DOHH2 (cell line): Measurements from ENCODE around the gene POLR3GL.
A peak's percentile ranks its signal among the peaks of the same experiment; 100 is the strongest.

Experiments
- H3F3A ChIP-seq: fragments of 200-600 bp; sonication (generic), shearing (Covaris generic); 2 replicates; pipeline ENCODE4 v1.6.0; 2016; ENCODE audit warnings: antibody characterized with exemption, mild to moderate bottlenecking; ENCODE audit not compliant: control insufficient read depth, insufficient read depth
- H3K27ac ChIP-seq: fragments of 200-600 bp; sonication (generic); 2 replicates; pipeline ENCODE4 v1.5.1; 2014; ENCODE audit warnings: low read depth, mild to moderate bottlenecking, low read length, moderate library complexity
- H3K27me3 ChIP-seq: fragments of 200-600 bp; sonication (generic); 2 replicates; pipeline ENCODE4 v1.6.1; 2014; ENCODE audit warnings: mild to moderate bottlenecking, low read length, mixed read lengths; ENCODE audit not compliant: control insufficient read depth
- H3K36me3 ChIP-seq: fragments of 200-600 bp; sonication (generic); 2 replicates; pipeline ENCODE4 v1.6.1; 2014; ENCODE audit warnings: mild to moderate bottlenecking, low read length, moderate library complexity, mixed read lengths; ENCODE audit not compliant: control insufficient read depth
- H3K4me1 ChIP-seq: fragments of 200-600 bp; sonication (generic); 2 replicates; pipeline ENCODE4 v1.6.1; 2014; ENCODE audit warnings: mild to moderate bottlenecking, low read length, mixed read lengths; ENCODE audit not compliant: control insufficient read depth
- H3K4me2 ChIP-seq: fragments of 200-600 bp; sonication (generic); 2 replicates; pipeline ENCODE4 v1.6.0; 2014; ENCODE audit warnings: mild to moderate bottlenecking, low read length, moderate library complexity
- H3K4me3 ChIP-seq: fragments of 200-600 bp; sonication (generic); 2 replicates; pipeline ENCODE4 v1.5.1; 2014; ENCODE audit warnings: mild to moderate bottlenecking, low read length, mixed read lengths
- H3K79me2 ChIP-seq: fragments of 200-600 bp; sonication (generic); 2 replicates; pipeline ENCODE4 v1.6.1; 2014; ENCODE audit warnings: mild to moderate bottlenecking, low read length, mixed read lengths; ENCODE audit not compliant: control insufficient read depth
- H3K9me2 ChIP-seq: fragments of 200-600 bp; sonication (generic); replicated peaks from 2 replicates; pipeline ENCODE4 v1.6.1; 2014; ENCODE audit warnings: mild to moderate bottlenecking, low read length, mixed read lengths; ENCODE audit not compliant: control insufficient read depth
- H3K9me3 ChIP-seq: fragments of 200-600 bp; sonication (generic); 2 replicates; pipeline ENCODE4 v1.6.1; 2014; ENCODE audit warnings: antibody characterized with exemption, low read length, mixed read lengths; ENCODE audit not compliant: control insufficient read depth, insufficient read depth
- H4K20me1 ChIP-seq: fragments of 200-600 bp; sonication (generic); 2 replicates; pipeline ENCODE4 v1.6.0; 2014; ENCODE audit warnings: low read depth, mild to moderate bottlenecking, antibody characterized with exemption, low read length, moderate library complexity; ENCODE audit not compliant: control insufficient read depth, insufficient read depth
- EZH2phosphoT487 ChIP-seq: fragments of 200-600 bp; sonication (generic); IDR thresholded peaks from 2 replicates; pipeline ENCODE4 v1.6.1; 2017; ENCODE audit warnings: borderline replicate concordance, mild to moderate bottlenecking, antibody characterized with exemption, low read length, moderate library complexity, mixed read lengths
- TF ChIP-seq, protein P1 (sequence below): fragments of 200-600 bp; sonication (generic); IDR thresholded peaks from one replicate; pipeline ENCODE4 v1.5.1; 2014; ENCODE audit warnings: antibody characterized with exemption, mild to moderate bottlenecking, low read depth, low read length; ENCODE audit not compliant: poor library complexity, severe bottlenecking

The POLR3GL gene

DNA sequence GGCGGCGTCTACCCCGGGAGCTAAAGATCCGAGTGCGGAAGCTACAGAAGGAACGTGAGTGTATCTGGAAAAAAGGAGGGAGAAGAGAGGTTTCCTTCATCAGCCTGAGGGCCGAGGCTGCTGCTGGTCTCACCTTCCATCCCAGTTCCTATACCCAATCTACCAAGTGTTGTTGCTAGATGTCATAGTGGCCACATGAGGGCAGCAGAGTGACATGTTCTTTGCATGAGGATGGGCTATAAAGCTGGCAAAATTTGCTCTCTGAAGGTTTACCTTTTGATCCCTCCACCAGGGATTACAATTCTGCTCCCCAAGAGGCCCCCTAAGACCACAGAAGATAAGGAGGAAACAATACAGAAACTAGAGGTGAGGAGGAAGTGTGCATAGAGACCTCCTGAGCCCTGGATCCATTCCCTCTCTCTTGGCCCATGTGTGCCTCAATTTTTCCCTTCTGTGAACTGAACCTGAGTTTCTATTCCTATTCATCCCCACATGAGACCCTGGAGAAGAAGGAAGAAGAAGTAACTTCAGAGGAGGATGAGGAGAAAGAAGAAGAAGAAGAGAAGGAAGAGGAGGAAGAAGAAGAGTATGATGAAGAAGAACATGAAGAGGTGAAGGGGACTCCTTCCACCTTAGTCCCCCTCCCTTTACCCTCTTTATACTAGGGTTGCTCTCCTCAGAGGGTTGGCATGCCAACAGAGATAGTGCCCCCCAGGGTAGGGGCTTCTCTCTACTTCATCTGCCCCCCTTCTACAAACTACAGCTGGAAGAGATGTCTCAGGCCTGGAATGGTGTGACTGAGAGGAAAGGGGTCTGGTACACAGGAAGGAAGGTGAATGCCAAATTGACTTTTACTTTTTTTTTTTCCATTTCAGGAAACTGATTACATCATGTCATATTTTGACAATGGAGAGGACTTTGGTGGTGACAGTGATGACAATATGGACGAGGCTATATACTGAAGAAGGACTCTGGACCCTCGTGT is 13.3 kb downstream of the POLR3GL start:
- peak overlapping the region; percentile 93 for H3K27ac ChIP-seq
- H4K20me1 ChIP-seq = no peaks in the 10 kb centered on the region
- TF ChIP-seq, protein P1, sequence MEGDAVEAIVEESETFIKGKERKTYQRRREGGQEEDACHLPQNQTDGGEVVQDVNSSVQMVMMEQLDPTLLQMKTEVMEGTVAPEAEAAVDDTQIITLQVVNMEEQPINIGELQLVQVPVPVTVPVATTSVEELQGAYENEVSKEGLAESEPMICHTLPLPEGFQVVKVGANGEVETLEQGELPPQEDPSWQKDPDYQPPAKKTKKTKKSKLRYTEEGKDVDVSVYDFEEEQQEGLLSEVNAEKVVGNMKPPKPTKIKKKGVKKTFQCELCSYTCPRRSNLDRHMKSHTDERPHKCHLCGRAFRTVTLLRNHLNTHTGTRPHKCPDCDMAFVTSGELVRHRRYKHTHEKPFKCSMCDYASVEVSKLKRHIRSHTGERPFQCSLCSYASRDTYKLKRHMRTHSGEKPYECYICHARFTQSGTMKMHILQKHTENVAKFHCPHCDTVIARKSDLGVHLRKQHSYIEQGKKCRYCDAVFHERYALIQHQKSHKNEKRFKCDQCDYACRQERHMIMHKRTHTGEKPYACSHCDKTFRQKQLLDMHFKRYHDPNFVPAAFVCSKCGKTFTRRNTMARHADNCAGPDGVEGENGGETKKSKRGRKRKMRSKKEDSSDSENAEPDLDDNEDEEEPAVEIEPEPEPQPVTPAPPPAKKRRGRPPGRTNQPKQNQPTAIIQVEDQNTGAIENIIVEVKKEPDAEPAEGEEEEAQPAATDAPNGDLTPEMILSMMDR = peak; percentile 88
- no peak for TF ChIP-seq EZH2phosphoT487
- H3K27me3 ChIP-seq = no peaks in the 10 kb centered on the region
- H3K36me3 ChIP-seq = peaks cover 19% of the 10 kb centered on the region
- peak overlapping the region; percentile 79 for H3K4me2 ChIP-seq
- no peaks in the 10 kb centered on the region for H3K79me2 ChIP-seq
- peak overlapping the region; percentile 65 for H3K4me3 ChIP-seq
- H3K9me2 ChIP-seq = no peaks in the 10 kb centered on the region
- H3K4me1 ChIP-seq = peaks cover 58% of the 10 kb centered on the region
- H3K9me3 ChIP-seq = no peaks in the 10 kb centered on the region
- H3F3A ChIP-seq = peaks cover 26% of the 10 kb centered on the region

DNA sequence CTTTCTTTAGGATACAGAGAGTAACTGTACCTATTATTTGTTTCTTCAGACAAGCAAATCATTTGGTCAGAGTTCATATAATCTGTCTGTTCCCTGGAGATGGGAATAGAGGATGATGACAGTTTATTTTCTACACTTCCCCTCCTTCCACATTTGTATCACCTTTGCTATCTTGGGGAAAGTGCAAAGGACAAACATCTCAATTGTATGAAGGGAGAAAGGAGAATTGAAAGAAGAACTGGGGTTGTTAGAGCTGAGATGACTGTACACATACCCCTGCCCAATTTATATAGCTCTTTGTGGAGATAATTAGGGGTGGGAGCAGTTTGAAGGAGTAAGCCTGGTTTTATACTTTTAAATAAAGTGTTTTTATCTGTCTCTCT is 14.0 kb downstream of the POLR3GL start:
- Histone ChIP-seq H3K4me1 (peaks cover 65% of the 10 kb centered on the region), H3K9me2 (no peaks in the 10 kb centered on the region), H4K20me1 (no peaks in the 10 kb centered on the region), H3K4me3 (peak overlapping the region; percentile 65), H3K36me3 (peaks cover 19% of the 10 kb centered on the region), H3K9me3 (no peaks in the 10 kb centered on the region), H3K27ac (peak overlapping the region; percentile 93), H3F3A (peaks cover 26% of the 10 kb centered on the region), H3K4me2 (peak overlapping the region; percentile 79), H3K27me3 (no peaks in the 10 kb centered on the region), H3K79me2 (no peaks in the 10 kb centered on the region)
- TF ChIP-seq EZH2phosphoT487 = no peak
- TF ChIP-seq, protein P1 = no peak

DNA sequence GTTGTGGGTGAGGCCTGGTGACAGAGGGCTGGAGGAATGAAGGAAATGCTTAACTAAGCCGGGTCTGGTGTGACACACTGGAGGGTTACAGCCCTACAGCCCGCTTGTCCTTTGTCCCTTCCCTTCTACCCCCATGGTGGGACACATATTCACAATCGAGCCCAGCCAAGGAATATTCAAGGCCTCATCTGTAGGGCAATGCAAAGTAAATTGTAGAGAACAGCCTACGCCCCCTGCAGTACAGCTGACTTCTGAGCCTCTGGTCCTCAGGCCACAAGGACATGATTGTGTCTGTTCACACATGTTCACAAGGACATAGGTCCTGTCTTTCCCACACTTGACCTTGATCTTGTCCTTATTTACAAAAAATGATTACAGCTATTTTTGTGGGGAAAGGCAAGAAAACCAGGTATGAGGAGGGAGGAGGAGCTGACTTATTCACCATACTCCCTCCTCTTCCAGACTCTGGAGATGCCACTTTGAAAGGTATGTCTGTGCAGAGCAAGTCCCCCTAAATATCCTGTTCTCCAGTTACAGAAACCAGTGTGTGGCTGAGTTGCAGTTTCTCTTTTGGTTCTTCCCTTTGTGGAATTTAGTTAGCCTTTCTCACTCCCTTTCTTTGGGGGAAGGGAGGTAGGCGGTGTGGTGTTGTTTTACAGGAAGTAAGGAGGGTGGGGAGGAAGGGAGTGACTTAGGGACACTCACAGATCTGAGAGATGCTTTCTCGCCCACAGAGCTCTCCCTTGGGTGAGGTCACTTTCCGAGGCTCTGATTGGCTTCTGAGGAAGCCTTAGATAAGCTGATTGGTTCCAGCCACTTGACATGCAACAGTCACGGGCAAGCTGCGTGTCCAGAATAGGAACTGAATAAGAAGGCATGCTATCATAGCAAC is 14.6 kb downstream of the POLR3GL start:
- H3K9me2 ChIP-seq = no peaks in the 10 kb centered on the region
- peaks cover 19% of the 10 kb centered on the region for H3K36me3 ChIP-seq
- H3F3A ChIP-seq = peaks cover 26% of the 10 kb centered on the region
- H3K27ac ChIP-seq = peak overlapping the region; percentile 93
- no peaks in the 10 kb centered on the region for H4K20me1 ChIP-seq
- H3K4me2 ChIP-seq = peak overlapping the region; percentile 79
- peaks cover 67% of the 10 kb centered on the region for H3K4me1 ChIP-seq
- H3K4me3 ChIP-seq = peak overlapping the region; percentile 65
- no peak for TF ChIP-seq EZH2phosphoT487
- TF ChIP-seq, protein P1 = peak; percentile 72
- H3K27me3 ChIP-seq = no peaks in the 10 kb centered on the region
- no peaks in the 10 kb centered on the region for H3K79me2 ChIP-seq
- H3K9me3 ChIP-seq = no peaks in the 10 kb centered on the region
